Natural killer cell (primary cell): ENCODE results near the gene MRPL53. TPM values are rescaled to one million over a fixed set of nuclear protein-coding genes. Genes with fewer than 3 reads are reported as not detected.

Experiments
- ATAC-seq, 3 donors: fragments of 150-1000 bp in 2 of 3; fragments of 200-7000 bp in 1 of 3; cut with Tn5 transposase; 1 replicate in 1 of 3; 2 replicates in 2 of 3; pipeline ENCODE4 v1.10.0; 2021; ENCODE audit warnings: mild to moderate bottlenecking in 2 of 3, moderate library complexity in 2 of 3
- DNase-seq, 2 donors: peaks; one replicate each; pipeline versions ENCODE4 v3.0.0 to v3.0.0-alpha.2; 2013 to 2021; ENCODE audit warnings: mixed read lengths in 1 of 2
- H3K27ac ChIP-seq: one replicate; pipeline ENCODE4 v1.5.1; 2013; ENCODE audit warnings: mild to moderate bottlenecking, low read length
- H3K27me3 ChIP-seq: one replicate; pipeline ENCODE4 v1.6.1; 2013; ENCODE audit warnings: low read length; ENCODE audit not compliant: control insufficient read depth, insufficient read depth
- H3K36me3 ChIP-seq: one replicate; pipeline ENCODE4 v1.6.1; 2013; ENCODE audit warnings: low read length; ENCODE audit not compliant: control insufficient read depth, insufficient read depth
- H3K4me1 ChIP-seq: one replicate; pipeline ENCODE4 v1.6.1; 2013; ENCODE audit warnings: low read length; ENCODE audit not compliant: control insufficient read depth, insufficient read depth
- H3K4me3 ChIP-seq: one replicate; pipeline ENCODE4 v1.5.1; 2013; ENCODE audit warnings: low read length
- H3K9me3 ChIP-seq: one replicate; pipeline ENCODE4 v1.6.1; 2013; ENCODE audit warnings: low read length; ENCODE audit not compliant: control insufficient read depth, insufficient read depth
- H3K27ac Mint-ChIP-seq, 2 donors: one replicate each; pipeline ENCODE4 v1.8.0; 2022; ENCODE audit warnings: mild to moderate bottlenecking in 2 of 2, mixed read lengths in 2 of 2, moderate library complexity in 1 of 2
- H3K27me3 Mint-ChIP-seq, 2 donors: one replicate each; pipeline ENCODE4 v1.8.0; 2022; ENCODE audit warnings: low read depth in 2 of 2, mixed read lengths in 2 of 2
- H3K36me3 Mint-ChIP-seq: one replicate; pipeline ENCODE4 v1.8.0; 2022; ENCODE audit warnings: mixed read lengths
- H3K4me1 Mint-ChIP-seq, 2 donors: one replicate each; pipeline ENCODE4 v1.8.0; 2022; ENCODE audit warnings: mixed read lengths in 2 of 2
- H3K4me3 Mint-ChIP-seq: one replicate; pipeline ENCODE4 v1.8.0; 2022; ENCODE audit warnings: mild to moderate bottlenecking, moderate library complexity, mixed read lengths
- H3K9me3 Mint-ChIP-seq, 2 donors: one replicate each; pipeline ENCODE4 v1.8.0; 2022; ENCODE audit warnings: mixed read lengths in 2 of 2
- CTCF ChIP-seq: fragments of 200-600 bp; IDR thresholded peaks from one replicate; pipeline ENCODE4 v1.8.0; 2022; ENCODE audit warnings: antibody characterized with exemption
- WGBS: methylation state at CpG from one replicate; pipeline ENCODE4 v1.1.7; 2013; ENCODE audit warnings: missing lambda C conversion rate; ENCODE audit not compliant: insufficient coverage; 5-methylcytosine and 5-hydroxymethylcytosine counted together
- intact Hi-C: fragments of 100-400 bp; cut with micrococcal nuclease; formaldehyde crosslinking; loops from one replicate; pipeline ENCODE4 v1.14.2; 2022
- total RNA-seq, 4 donors: library from RNA; stranded (reverse); fragments of 120-200 nt in 1 of 4; gene quantifications; one replicate each; pipeline versions ENCODE4 v1.2.3 to v1.2.4, GENCODE V29; 2013 to 2022

Gene MRPL53
- total RNA-seq, 3 donors from 2014 or later (not counting 1 experiment from before 2014, with no cell fraction given) = 42.4 to 49.7 (median 42.4) TPM

DNA sequence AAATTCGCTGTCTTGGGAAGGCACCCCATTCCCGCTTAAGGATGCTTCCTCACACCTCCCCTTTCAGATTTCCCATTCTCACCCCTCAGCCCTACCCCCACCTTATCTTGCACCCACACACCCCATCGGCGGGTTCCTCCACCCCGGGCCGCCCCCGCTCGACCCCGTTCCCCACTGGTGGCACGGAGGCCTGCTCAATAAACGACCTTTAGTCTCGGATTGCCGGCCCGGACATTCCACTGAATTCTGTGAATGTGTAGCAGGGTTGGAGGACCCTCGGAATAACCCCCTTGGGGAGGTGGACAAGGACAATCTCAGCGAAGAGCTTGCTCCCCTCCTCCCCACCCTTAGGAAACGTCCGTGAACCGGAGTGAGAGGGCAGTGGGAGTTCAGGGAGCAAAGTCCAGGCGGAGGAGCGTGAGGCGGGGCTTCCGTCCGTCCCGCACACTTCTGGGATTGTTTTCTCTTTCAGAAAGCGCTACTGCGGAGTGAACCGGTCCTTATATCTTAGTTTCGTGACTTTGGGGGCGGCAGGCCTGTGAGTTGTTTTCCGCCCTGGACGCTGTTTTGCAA is 29.8 kb upstream of the MRPL53 start:
- 15% methylated on average over 31 of the region's 32 CpGs for WGBS
- no peak for ATAC-seq
- no peak for TF ChIP-seq CTCF
- H3K27me3 Mint-ChIP-seq = peaks cover 0 to 8% of the 10 kb centered on the region in 2 donors
- H3K9me3 ChIP-seq = no peaks in the 10 kb centered on the region
- peaks cover 7% of the 10 kb centered on the region for H3K36me3 ChIP-seq
- peaks cover 73% of the 10 kb centered on the region for H3K4me1 ChIP-seq
- peak overlapping the region; percentile 57 for H3K4me3 ChIP-seq
- no peaks in the 10 kb centered on the region for H3K9me3 Mint-ChIP-seq
- H3K27ac ChIP-seq = no peak overlapping the region
- peak overlapping the region; percentile 84 to 90 for H3K27ac Mint-ChIP-seq
- peaks cover 5% of the 10 kb centered on the region for H3K27me3 ChIP-seq
- intact Hi-C loops = no loop called here
- no peak for DNase-seq
- H3K36me3 Mint-ChIP-seq = no peaks in the 10 kb centered on the region
- H3K4me1 Mint-ChIP-seq = peaks cover 46 to 82% of the 10 kb centered on the region in 2 donors
- peak overlapping the region; percentile 88 for H3K4me3 Mint-ChIP-seq

- no peak for TF ChIP-seq CTCF
- Mint-ChIP-seq H3K4me3 (peak overlapping the region; percentile 88), H3K4me1 (peaks cover 39 to 75% of the 10 kb centered on the region in 2 donors), H3K9me3 (no peaks in the 10 kb centered on the region), H3K27ac (peak overlapping the region; percentile 46 to 90), H3K27me3 (peaks cover 0 to 8% of the 10 kb centered on the region in 2 donors), H3K36me3 (no peaks in the 10 kb centered on the region)
- Histone ChIP-seq H3K27me3 (peaks cover 5% of the 10 kb centered on the region), H3K4me3 (no peak overlapping the region), H3K27ac (no peak overlapping the region), H3K9me3 (no peaks in the 10 kb centered on the region), H3K36me3 (peaks cover 7% of the 10 kb centered on the region), H3K4me1 (peaks cover 68% of the 10 kb centered on the region)
- WGBS = 83% methylated on average over 17 of the region's 18 CpGs
- DNase-seq (no peak), ATAC-seq (no peak)
- intact Hi-C loops = no loop called here
Observed at GRCh38 chr2:74501335-74502071, 29.0 kb upstream of the MRPL53 start.

GRCh38 chr2:74500578-74500946 is 28.1 kb upstream of the MRPL53 start:
- ATAC-seq = no peak
- DNase-seq = no peak
- no peak for TF ChIP-seq CTCF
- Histone ChIP-seq H3K27ac (no peak overlapping the region), H3K27me3 (peaks cover 5% of the 10 kb centered on the region), H3K4me3 (no peak overlapping the region), H3K4me1 (peaks cover 59% of the 10 kb centered on the region), H3K9me3 (no peaks in the 10 kb centered on the region), H3K36me3 (peaks cover 3% of the 10 kb centered on the region)
- no peak overlapping the region for H3K27ac Mint-ChIP-seq
- no peaks in the 10 kb centered on the region for H3K9me3 Mint-ChIP-seq
- no peaks in the 10 kb centered on the region for H3K36me3 Mint-ChIP-seq
- intact Hi-C loops = no loop called here
- peaks cover 38 to 70% of the 10 kb centered on the region in 2 donors for H3K4me1 Mint-ChIP-seq
- peaks cover 0 to 8% of the 10 kb centered on the region in 2 donors for H3K27me3 Mint-ChIP-seq
- peak overlapping the region; percentile 13 for H3K4me3 Mint-ChIP-seq
